IMR-90 (cell line): Measurements from ENCODE around the gene ATP2B1. TPM values are rescaled to one million over a fixed set of nuclear protein-coding genes. Genes with fewer than 3 reads are reported as not detected.

Source experiments
- ATAC-seq: fragments of 200-7000 bp; cut with Tn5 transposase; 2 replicates; pipeline ENCODE4 v1.9.1; 2020; ENCODE audit warnings: low read depth, mild to moderate bottlenecking, moderate library complexity
- BruUV-seq: library from RNA; stranded (reverse); fragments of 400-500 nt; replicated peaks from 2 replicates; lab custom pipeline; 2021; lab: Mats Ljungman, UMichigan
- CTCF ChIA-PET: fragments of 300-600 bp; formaldehyde crosslinking; extraction: SDS; loops from one replicate; lab custom pipeline; 2021; ENCODE audit warnings: antibody characterized with exemption; lab: Yijun Ruan, JAX
- POLR2A ChIA-PET: fragments of 300-600 bp; sonication (Branson Sonifier 250); formaldehyde crosslinking; loops from one replicate; lab custom pipeline; 2022; ENCODE audit warnings: antibody characterized with exemption; ENCODE audit not compliant: unreplicated experiment; lab: Charles Lee
- DNase-seq: peaks from one replicate; pipeline ENCODE4 v3.0.0; 2013
- H2AFZ ChIP-seq: replicated peaks from 2 replicates; pipeline ENCODE3; 2013; ENCODE audit warnings: low read length, mild to moderate bottlenecking; ENCODE audit not compliant: poor library complexity
- H2AK5ac ChIP-seq: 2 replicates; pipeline ENCODE4 v1.6.1; 2013; ENCODE audit warnings: low read depth, low read length, inconsistent platforms
- H2AK9ac ChIP-seq: replicated peaks from 2 replicates; pipeline ENCODE3; 2013; ENCODE audit warnings: mild to moderate bottlenecking, low read depth, low read length, moderate library complexity; ENCODE audit not compliant: poor library complexity
- H2BK120ac ChIP-seq: 2 replicates; pipeline ENCODE4 v1.6.1; 2013; ENCODE audit warnings: low read depth, low read length, inconsistent platforms
- H2BK15ac ChIP-seq: 3 replicates; pipeline ENCODE4 v1.6.1; 2013; ENCODE audit warnings: low read depth, low read length, inconsistent platforms
- H2BK20ac ChIP-seq: 2 replicates; pipeline ENCODE4 v1.6.1; 2013; ENCODE audit warnings: low read depth, mild to moderate bottlenecking, inconsistent platforms, low read length, moderate library complexity
- H2BK5ac ChIP-seq: 2 replicates; pipeline ENCODE4 v1.6.1; 2013; ENCODE audit warnings: mild to moderate bottlenecking, low read depth, low read length, inconsistent platforms; ENCODE audit not compliant: poor library complexity, severe bottlenecking
- H3K14ac ChIP-seq: replicated peaks from 2 replicates; pipeline ENCODE4 v1.6.1; 2013; ENCODE audit warnings: low read depth, low read length, inconsistent platforms
- H3K18ac ChIP-seq: 2 replicates; pipeline ENCODE4 v1.6.1; 2013; ENCODE audit warnings: low read depth, low read length, control low read depth
- H3K23ac ChIP-seq: 2 replicates; pipeline ENCODE4 v1.6.1; 2013; ENCODE audit warnings: low read depth, low read length, inconsistent platforms
- H3K27ac ChIP-seq: 2 replicates; pipeline ENCODE4 v1.5.1; 2013; ENCODE audit warnings: mild to moderate bottlenecking, control low read depth, low read length; ENCODE audit not compliant: insufficient read depth
- H3K27me3 ChIP-seq: 2 replicates; pipeline ENCODE4 v1.6.1; 2013; ENCODE audit warnings: low read length; ENCODE audit not compliant: control insufficient read depth, insufficient read depth
- H3K36me3 ChIP-seq: 2 replicates; pipeline ENCODE4 v1.6.1; 2013; ENCODE audit warnings: low read length, mixed read lengths; ENCODE audit not compliant: control insufficient read depth, insufficient read depth
- H3K4ac ChIP-seq: 2 replicates; pipeline ENCODE4 v1.6.1; 2013; ENCODE audit warnings: low read depth, low read length, inconsistent platforms
- H3K4me1 ChIP-seq: 2 replicates; pipeline ENCODE4 v1.6.1; 2013; ENCODE audit warnings: low read length, mixed read lengths; ENCODE audit not compliant: control insufficient read depth, insufficient read depth
- H3K4me2 ChIP-seq: 2 replicates; pipeline ENCODE4 v1.6.1; 2013; ENCODE audit warnings: low read depth, mild to moderate bottlenecking, control low read depth, low read length, moderate library complexity
- H3K4me3 ChIP-seq: 2 replicates; pipeline ENCODE4 v1.5.1; 2013; ENCODE audit warnings: low read depth, mild to moderate bottlenecking, control low read depth, low read length, moderate library complexity; ENCODE audit not compliant: insufficient read depth
- H3K56ac ChIP-seq: 2 replicates; pipeline ENCODE4 v1.6.1; 2013; ENCODE audit warnings: low read length, inconsistent platforms; ENCODE audit not compliant: insufficient read depth; ENCODE audit errors: extremely low read depth
- H3K79me1 ChIP-seq, 2 experiments: 2 replicates each; pipeline ENCODE4 v1.6.1; 2013; ENCODE audit warnings: low read length in 2 of 2, inconsistent platforms in 1 of 2, low read depth in 1 of 2
- H3K9ac ChIP-seq: 2 replicates; pipeline ENCODE4 v1.6.1; 2013; ENCODE audit warnings: low read depth, low read length, control low read depth
- H3K9me1 ChIP-seq: 2 replicates; pipeline ENCODE4 v1.6.1; 2013; ENCODE audit warnings: low read length, inconsistent platforms; ENCODE audit not compliant: insufficient read depth
- H3K9me3 ChIP-seq: 2 replicates; pipeline ENCODE4 v1.6.1; 2013; ENCODE audit warnings: low read length; ENCODE audit not compliant: control insufficient read depth, insufficient read depth
- H4K20me1 ChIP-seq: 2 replicates; pipeline ENCODE4 v1.6.1; 2013; ENCODE audit warnings: low read length, inconsistent platforms; ENCODE audit not compliant: insufficient read depth
- H4K5ac ChIP-seq: 2 replicates; pipeline ENCODE4 v1.6.1; 2013; ENCODE audit warnings: mild to moderate bottlenecking, low read depth, low read length, control low read depth
- H4K8ac ChIP-seq, 2 experiments: 2 replicates each; pipeline ENCODE4 v1.6.1; 2013; ENCODE audit warnings: low read depth in 2 of 2, low read length in 2 of 2, control low read depth in 1 of 2, inconsistent platforms in 1 of 2
- H4K91ac ChIP-seq: 2 replicates; pipeline ENCODE4 v1.6.1; 2013; ENCODE audit warnings: low read depth, low read length, inconsistent platforms; ENCODE audit not compliant: insufficient read depth
- BHLHE40 ChIP-seq: fragments of 150-350 bp; IDR thresholded peaks from 2 replicates; pipeline ENCODE4 v1.6.1; 2016; ENCODE audit warnings: mild to moderate bottlenecking, low read depth, low read length
- CEBPB ChIP-seq: IDR thresholded peaks from 2 replicates; pipeline ENCODE4 v1.6.1; 2012; ENCODE audit warnings: low read depth, low read length, improper control_type of control experiment
- CHD1 ChIP-seq: IDR thresholded peaks from 2 replicates; pipeline ENCODE4 v1.6.1; 2012; ENCODE audit warnings: low read depth, low read length, improper control_type of control experiment
- FOS ChIP-seq: fragments of 150-350 bp; IDR thresholded peaks from 2 replicates; pipeline ENCODE4 v1.6.1; 2016; ENCODE audit warnings: low read depth, low read length
- MAFK ChIP-seq: IDR thresholded peaks from 2 replicates; pipeline ENCODE4 v1.6.1; 2012; ENCODE audit warnings: low read depth, low read length, improper control_type of control experiment
- MAZ ChIP-seq: IDR thresholded peaks from 2 replicates; pipeline ENCODE4 v1.6.1; 2012; ENCODE audit warnings: low read depth, mild to moderate bottlenecking, low read length, improper control_type of control experiment, moderate library complexity, borderline replicate concordance
- MXI1 ChIP-seq: IDR thresholded peaks from 2 replicates; pipeline ENCODE4 v1.6.1; 2012; ENCODE audit warnings: low read depth, mild to moderate bottlenecking, low read length, moderate library complexity, borderline replicate concordance
- NFE2L2 ChIP-seq: fragments of 150-350 bp; IDR thresholded peaks from 2 replicates; pipeline ENCODE4 v1.6.1; 2016; ENCODE audit warnings: low read depth, mild to moderate bottlenecking, low read length
- POLR2A ChIP-seq: IDR thresholded peaks from 2 replicates; pipeline ENCODE4 v1.6.1; 2012; ENCODE audit warnings: mild to moderate bottlenecking, low read depth, low read length
- RAD21 ChIP-seq: IDR thresholded peaks from 2 replicates; pipeline ENCODE4 v1.6.1; 2012; ENCODE audit warnings: low read length, improper control_type of control experiment
- RCOR1 ChIP-seq: IDR thresholded peaks from 2 replicates; pipeline ENCODE4 v1.6.1; 2012; ENCODE audit warnings: mild to moderate bottlenecking, low read length, improper control_type of control experiment; ENCODE audit not compliant: insufficient replicate concordance
- RFX5 ChIP-seq: IDR thresholded peaks from 2 replicates; pipeline ENCODE4 v1.8.0; 2012; ENCODE audit warnings: low read depth, mild to moderate bottlenecking, low read length, moderate library complexity
- SMC3 ChIP-seq: fragments of 150-350 bp; IDR thresholded peaks from 2 replicates; pipeline ENCODE4 v1.6.1; 2016; ENCODE audit warnings: low read depth, mild to moderate bottlenecking, antibody characterized with exemption, low read length, moderate library complexity
- WGBS, 2 experiments: methylation state at CpG; one replicate each; pipeline versions ENCODE4 v1.1.5 to v1.1.7; 2013; ENCODE audit warnings: missing lambda C conversion rate in 2 of 2; ENCODE audit not compliant: insufficient read length in 1 of 2; ENCODE audit errors: extremely low coverage in 2 of 2; 5-methylcytosine and 5-hydroxymethylcytosine counted together
- dilution Hi-C: fragments of 300-500 bp; cut with HindIII; formaldehyde crosslinking; loops from one replicate; pipeline ENCODE4 v1.14.3; 2018; ENCODE audit warnings: low sequenced_read_pairs; ENCODE audit not compliant: unreplicated experiment
- in situ Hi-C: fragments of 300-500 bp; cut with MboI; formaldehyde crosslinking; loops from 3 replicates; pipeline ENCODE4 v1.14.3; 2019; ENCODE audit warnings: low sequenced_read_pairs, inconsistent platforms, mixed read lengths
- intact Hi-C: fragments of 100-400 bp; cut with micrococcal nuclease; formaldehyde crosslinking; loops from 2 replicates; pipeline ENCODE4 v1.10.0; 2022
- polyA plus RNA-seq, 3 experiments: library from polyadenylated mRNA; depleted of rRNA; stranded (reverse); fragments of >200 nt; gene quantifications; 2 replicates each; pipeline ENCODE4 v1.2.3, GENCODE V29; 2012; ENCODE audit warnings: low replicate concordance in 1 of 3
- total RNA-seq: library from RNA; depleted of rRNA; stranded (reverse); fragments of >200 nt; gene quantifications from 2 replicates; pipeline ENCODE4 v1.2.3, GENCODE V29; 2012
- TF ChIP-seq, protein P1 (sequence below): fragments of 150-350 bp; IDR thresholded peaks from 2 replicates; pipeline ENCODE4 v1.6.1; 2016; ENCODE audit warnings: low read depth, mild to moderate bottlenecking, low read length, moderate library complexity, borderline replicate concordance
- TF ChIP-seq, protein P2 (sequence below): fragments of 150-350 bp; IDR thresholded peaks from 2 replicates; pipeline ENCODE4 v1.6.1; 2017; ENCODE audit warnings: mild to moderate bottlenecking, antibody characterized with exemption, low read length, low read depth
- TF ChIP-seq, protein P3 (sequence below): conservative IDR thresholded peaks from 2 replicates; pipeline ENCODE4 v1.5.1; 2012; ENCODE audit warnings: mild to moderate bottlenecking, low read depth, low read length, improper control_type of control experiment

The ATP2B1 gene
- total and polyA plus RNA-seq, 2 of the 4 experiments (the other 2 are of a cell fraction): 9.9 to 32.6 TPM

DNA sequence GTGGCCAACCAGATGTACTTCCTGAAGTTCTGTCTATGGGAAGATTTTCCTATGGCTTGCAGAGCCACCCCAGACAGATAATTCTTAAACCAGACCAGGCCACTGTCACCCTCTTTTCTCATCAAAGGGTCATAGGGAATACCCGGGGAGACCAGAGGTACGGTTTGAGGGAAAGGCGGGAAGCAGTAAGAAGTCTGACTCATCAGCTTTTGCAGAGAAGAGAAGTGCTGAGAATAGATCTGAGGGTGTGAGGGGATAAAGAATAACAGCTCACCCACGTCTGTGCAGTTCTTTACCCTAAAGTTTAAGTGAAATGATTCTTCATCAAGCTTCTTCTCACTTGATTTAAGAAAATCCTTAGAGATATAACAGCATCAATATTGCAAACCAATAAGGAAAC is 161.5 kb downstream of the ATP2B1 start:
- Histone ChIP-seq H3K23ac (no peak overlapping the region), H3K4me3 (no peak overlapping the region), H3K4me1 (no peaks in the 10 kb centered on the region), H2AFZ (no peak overlapping the region), H3K9me1 (no peaks in the 10 kb centered on the region), H3K4ac (no peak overlapping the region), H4K91ac (no peak overlapping the region), H2BK20ac (no peak overlapping the region), H3K79me1 (no peaks in the 10 kb centered on the region), H3K9me3 (no peaks in the 10 kb centered on the region), H3K18ac (no peak overlapping the region), H3K4me2 (no peak overlapping the region), H2BK15ac (no peak overlapping the region), H4K5ac (no peak overlapping the region), H4K8ac (no peak overlapping the region), H2AK9ac (no peak overlapping the region), H3K9ac (no peak overlapping the region), H3K14ac (no peak overlapping the region), H3K56ac (no peak overlapping the region), H2AK5ac (no peak overlapping the region), H2BK5ac (no peak overlapping the region), H3K36me3 (no peaks in the 10 kb centered on the region), H3K27me3 (no peaks in the 10 kb centered on the region), H2BK120ac (no peak overlapping the region), H3K27ac (no peak overlapping the region), H4K20me1 (no peaks in the 10 kb centered on the region)
- WGBS, 2 experiments: no CpG with 5 or more reads among the region's 4 CpGs
- no TSS peak for BruUV-seq
- DNase-seq (no peak), ATAC-seq (no peak)
- ChIA-PET CTCF (no interaction called here), POLR2A (no interaction called here)
- TF ChIP-seq CEBPB (no peak), FOS (no peak), RFX5 (no peak), CHD1 (no peak), MXI1 (no peak), RAD21 (no peak), RCOR1 (no peak), BHLHE40 (no peak), MAFK (no peak), POLR2A (no peak), MAZ (no peak), NFE2L2 (no peak), SMC3 (no peak)
- TF ChIP-seq, protein P1, sequence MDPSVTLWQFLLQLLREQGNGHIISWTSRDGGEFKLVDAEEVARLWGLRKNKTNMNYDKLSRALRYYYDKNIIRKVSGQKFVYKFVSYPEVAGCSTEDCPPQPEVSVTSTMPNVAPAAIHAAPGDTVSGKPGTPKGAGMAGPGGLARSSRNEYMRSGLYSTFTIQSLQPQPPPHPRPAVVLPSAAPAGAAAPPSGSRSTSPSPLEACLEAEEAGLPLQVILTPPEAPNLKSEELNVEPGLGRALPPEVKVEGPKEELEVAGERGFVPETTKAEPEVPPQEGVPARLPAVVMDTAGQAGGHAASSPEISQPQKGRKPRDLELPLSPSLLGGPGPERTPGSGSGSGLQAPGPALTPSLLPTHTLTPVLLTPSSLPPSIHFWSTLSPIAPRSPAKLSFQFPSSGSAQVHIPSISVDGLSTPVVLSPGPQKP: no peak
- TF ChIP-seq, protein P2, sequence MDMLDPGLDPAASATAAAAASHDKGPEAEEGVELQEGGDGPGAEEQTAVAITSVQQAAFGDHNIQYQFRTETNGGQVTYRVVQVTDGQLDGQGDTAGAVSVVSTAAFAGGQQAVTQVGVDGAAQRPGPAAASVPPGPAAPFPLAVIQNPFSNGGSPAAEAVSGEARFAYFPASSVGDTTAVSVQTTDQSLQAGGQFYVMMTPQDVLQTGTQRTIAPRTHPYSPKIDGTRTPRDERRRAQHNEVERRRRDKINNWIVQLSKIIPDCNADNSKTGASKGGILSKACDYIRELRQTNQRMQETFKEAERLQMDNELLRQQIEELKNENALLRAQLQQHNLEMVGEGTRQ: no peak
- TF ChIP-seq, protein P3, sequence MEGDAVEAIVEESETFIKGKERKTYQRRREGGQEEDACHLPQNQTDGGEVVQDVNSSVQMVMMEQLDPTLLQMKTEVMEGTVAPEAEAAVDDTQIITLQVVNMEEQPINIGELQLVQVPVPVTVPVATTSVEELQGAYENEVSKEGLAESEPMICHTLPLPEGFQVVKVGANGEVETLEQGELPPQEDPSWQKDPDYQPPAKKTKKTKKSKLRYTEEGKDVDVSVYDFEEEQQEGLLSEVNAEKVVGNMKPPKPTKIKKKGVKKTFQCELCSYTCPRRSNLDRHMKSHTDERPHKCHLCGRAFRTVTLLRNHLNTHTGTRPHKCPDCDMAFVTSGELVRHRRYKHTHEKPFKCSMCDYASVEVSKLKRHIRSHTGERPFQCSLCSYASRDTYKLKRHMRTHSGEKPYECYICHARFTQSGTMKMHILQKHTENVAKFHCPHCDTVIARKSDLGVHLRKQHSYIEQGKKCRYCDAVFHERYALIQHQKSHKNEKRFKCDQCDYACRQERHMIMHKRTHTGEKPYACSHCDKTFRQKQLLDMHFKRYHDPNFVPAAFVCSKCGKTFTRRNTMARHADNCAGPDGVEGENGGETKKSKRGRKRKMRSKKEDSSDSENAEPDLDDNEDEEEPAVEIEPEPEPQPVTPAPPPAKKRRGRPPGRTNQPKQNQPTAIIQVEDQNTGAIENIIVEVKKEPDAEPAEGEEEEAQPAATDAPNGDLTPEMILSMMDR: no peak
- dilution Hi-C loops: no loop called here
- intact Hi-C loops: loop anchor here (10.0 kb wide), 1 partner anchor 1358 kb away; no protein-coding TSS in a partner anchor
- in situ Hi-C loops: loop anchor here (10.0 kb wide), 2 partner anchors 158 to 1388 kb away; partner anchors contain the start of gene ATP2B1
